SK-N-SH treated with all-trans-retinoic acid at 6 μM for 48 hours (cell line): ENCODE measurements around the gene TMA7.

ENCODE experiments used
- ATAC-seq: fragments of 200-7000 bp; cut with Tn5 transposase; 3 replicates; pipeline ENCODE4 v1.9.1; 2020; ENCODE audit warnings: mild to moderate bottlenecking, moderate library complexity
- ARNTL ChIP-seq: fragments of 450-650 bp; formaldehyde crosslinking; IDR thresholded peaks from 2 replicates; pipeline ENCODE4 v1.5.0; 2020; ENCODE audit warnings: low read depth, mild to moderate bottlenecking, moderate library complexity, borderline replicate concordance
- CREB5 ChIP-seq: fragments of 250-450 bp; sonication (Bioruptor Pico); IDR thresholded peaks from 2 replicates; pipeline ENCODE4 v1.5.1; 2020; ENCODE audit warnings: low read depth, mild to moderate bottlenecking, moderate library complexity
- CSDC2 ChIP-seq: fragments of 250-450 bp; sonication (Bioruptor Pico); IDR thresholded peaks from 2 replicates; pipeline ENCODE4 v1.5.0; 2020; ENCODE audit warnings: mild to moderate bottlenecking, moderate library complexity
- CSRNP3 ChIP-seq: fragments of 250-450 bp; sonication (Bioruptor Pico); IDR thresholded peaks from 2 replicates; pipeline ENCODE4 v1.5.1; 2021; ENCODE audit warnings: mild to moderate bottlenecking, moderate library complexity
- ESRRG ChIP-seq: fragments of 250-450 bp; sonication (Bioruptor Pico); IDR thresholded peaks from 2 replicates; pipeline ENCODE4 v1.6.1; 2021; ENCODE audit warnings: mild to moderate bottlenecking
- GLIS3 ChIP-seq: fragments of 250-450 bp; sonication (Bioruptor Pico); IDR thresholded peaks from 2 replicates; pipeline ENCODE4 v1.5.0; 2020; ENCODE audit warnings: mild to moderate bottlenecking, moderate library complexity
- ISL1 ChIP-seq: fragments of 250-450 bp; sonication (Bioruptor Pico); IDR thresholded peaks from 2 replicates; pipeline ENCODE4 v2.1.2; 2022; ENCODE audit warnings: mild to moderate bottlenecking, moderate library complexity
- OSR1 ChIP-seq: fragments of 250-450 bp; sonication (Bioruptor Pico); IDR thresholded peaks from 2 replicates; pipeline ENCODE4 v1.8.0; 2022; ENCODE audit warnings: moderate library complexity, mild to moderate bottlenecking, inconsistent platforms
- PATZ1 ChIP-seq: fragments of 250-450 bp; sonication (Bioruptor Pico); IDR thresholded peaks from 2 replicates; pipeline ENCODE4 v1.8.0; 2020; ENCODE audit warnings: mild to moderate bottlenecking, moderate library complexity, borderline replicate concordance
- POU6F1 ChIP-seq: fragments of 250-450 bp; sonication (Bioruptor Pico); IDR thresholded peaks from 2 replicates; pipeline ENCODE4 v1.8.0; 2021; ENCODE audit warnings: low read depth, mild to moderate bottlenecking, moderate library complexity, borderline replicate concordance
- PPARA ChIP-seq: fragments of 250-450 bp; sonication (Bioruptor Pico); IDR thresholded peaks from 2 replicates; pipeline ENCODE4 v1.5.0; 2020; ENCODE audit warnings: mild to moderate bottlenecking, borderline replicate concordance
- RARB ChIP-seq: fragments of 250-450 bp; sonication (Bioruptor Pico); IDR thresholded peaks from 2 replicates; pipeline ENCODE4 v1.8.0; 2021; ENCODE audit warnings: mild to moderate bottlenecking, moderate library complexity
- TCF4 ChIP-seq: fragments of 250-450 bp; sonication (Bioruptor Pico); IDR thresholded peaks from 2 replicates; pipeline ENCODE4 v1.8.0; 2021; ENCODE audit warnings: mild to moderate bottlenecking, moderate library complexity, borderline replicate concordance
- TOX ChIP-seq: fragments of 250-450 bp; sonication (Bioruptor Pico); IDR thresholded peaks from 2 replicates; pipeline ENCODE4 v1.8.0; 2021; ENCODE audit warnings: mild to moderate bottlenecking, moderate library complexity, borderline replicate concordance
- ZC3H10 ChIP-seq: fragments of 250-450 bp; sonication (Bioruptor Pico); IDR thresholded peaks from 2 replicates; pipeline ENCODE4 v1.5.1; 2021; ENCODE audit warnings: mild to moderate bottlenecking, moderate library complexity
- ZFP3 ChIP-seq: fragments of 250-450 bp; sonication (Bioruptor Pico); IDR thresholded peaks from 2 replicates; pipeline ENCODE4 v1.5.0; 2020; ENCODE audit warnings: mild to moderate bottlenecking, moderate library complexity
- ZFP30 ChIP-seq: fragments of 450-650 bp; formaldehyde crosslinking; IDR thresholded peaks from 2 replicates; pipeline ENCODE4 v1.5.0; 2022; ENCODE audit warnings: mild to moderate bottlenecking, moderate library complexity
- ZNF565 ChIP-seq: fragments of 450-650 bp; formaldehyde crosslinking; conservative IDR thresholded peaks from 2 replicates; pipeline ENCODE4 v1.5.0; 2020; ENCODE audit warnings: low read depth, mild to moderate bottlenecking, moderate library complexity
- ZNF70 ChIP-seq: fragments of 450-650 bp; formaldehyde crosslinking; IDR thresholded peaks from 2 replicates; pipeline ENCODE4 v1.5.0; 2020; ENCODE audit warnings: mild to moderate bottlenecking, moderate library complexity
- ZNF8 ChIP-seq: fragments of 450-650 bp; formaldehyde crosslinking; IDR thresholded peaks from 2 replicates; pipeline ENCODE4 v1.5.0; 2020; ENCODE audit warnings: mild to moderate bottlenecking, moderate library complexity

TMA7 gene

GRCh38 chr3:48422681-48423080 is 17.4 kb upstream of the TMA7 start:
- no peak for ATAC-seq
- TF ChIP-seq OSR1 (CRISPR knock-in tag) (no peak), ARNTL (CRISPR knock-in tag) (no peak), GLIS3 (CRISPR knock-in tag) (no peak), ZFP30 (CRISPR knock-in tag) (no peak)

- TF ChIP-seq PATZ1 (CRISPR knock-in tag), result no peak
- no peak for TF ChIP-seq ZNF565 (CRISPR knock-in tag)
- TF ChIP-seq ZFP3 (CRISPR knock-in tag), result no peak
- TF ChIP-seq ZFP30 (CRISPR knock-in tag), result no peak
- no peak for TF ChIP-seq PPARA (CRISPR knock-in tag)
- no peak for TF ChIP-seq TOX (CRISPR knock-in tag)
- TF ChIP-seq CSDC2, result no peak
- TF ChIP-seq ESRRG (CRISPR knock-in tag), result no peak
- TF ChIP-seq CREB5 (CRISPR knock-in tag), result no peak
- no peak for ATAC-seq
These were observed 16.7 kb upstream of the TMA7 start for GRCh38 chr3:48423241-48423882.

- ATAC-seq, result no peak
- no peak for TF ChIP-seq CSDC2
- no peak for TF ChIP-seq TOX (CRISPR knock-in tag)
These were observed 16.0 kb upstream of the TMA7 start for GRCh38 chr3:48423883-48424695.

- no peak for ATAC-seq
- no peak for TF ChIP-seq ZNF70
- TF ChIP-seq OSR1 (CRISPR knock-in tag), result no peak
- TF ChIP-seq ZFP30 (CRISPR knock-in tag), result no peak
- no peak for TF ChIP-seq ESRRG (CRISPR knock-in tag)
- no peak for TF ChIP-seq ZNF565 (CRISPR knock-in tag)
- no peak for TF ChIP-seq RARB (CRISPR knock-in tag)
- no peak for TF ChIP-seq CSRNP3 (CRISPR knock-in tag)
- TF ChIP-seq TCF4 (CRISPR knock-in tag), result no peak
- no peak for TF ChIP-seq ZC3H10 (CRISPR knock-in tag)
- TF ChIP-seq POU6F1 (CRISPR knock-in tag), result no peak
- no peak for TF ChIP-seq PPARA (CRISPR knock-in tag)
- TF ChIP-seq TOX (CRISPR knock-in tag), result no peak
- TF ChIP-seq ARNTL (CRISPR knock-in tag), result no peak
- TF ChIP-seq CREB5 (CRISPR knock-in tag), result no peak
- TF ChIP-seq ISL1 (CRISPR knock-in tag), result no peak
- no peak for TF ChIP-seq ZNF8 (CRISPR knock-in tag)
- TF ChIP-seq GLIS3 (CRISPR knock-in tag), result no peak
These were observed 14.7 kb upstream of the TMA7 start for GRCh38 chr3:48425281-48425812.
